NCI-H446 treated with DMSO at 0.1 percent for 48 hours (cell line): Measurements from ENCODE around the gene MGAT4B.

ENCODE experiments used
- DNase-seq: peaks from one replicate; lab custom pipeline; 2025; lab: John Stamatoyannopoulos, UW

The MGAT4B gene

DNA sequence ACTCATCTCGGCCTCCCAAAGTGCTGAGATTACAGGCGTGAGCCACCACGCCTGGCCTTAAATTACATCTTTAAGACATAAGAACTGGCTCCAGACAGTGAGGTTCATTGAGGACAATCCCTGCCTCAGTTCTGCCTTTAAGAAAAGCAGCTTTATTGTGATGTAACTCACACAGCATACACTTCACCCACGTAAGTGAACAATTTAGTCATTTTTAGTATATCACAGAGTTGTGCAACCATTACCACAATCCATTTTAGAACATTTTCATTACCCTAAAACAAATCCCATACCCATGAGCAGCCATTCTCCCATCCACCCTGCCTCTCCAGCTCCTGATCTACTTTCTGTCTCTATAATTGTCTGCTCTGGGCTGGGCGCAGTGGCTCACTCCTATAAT, 36.9 kb downstream of the MGAT4B start:
- DNase-seq: no peak

DNA sequence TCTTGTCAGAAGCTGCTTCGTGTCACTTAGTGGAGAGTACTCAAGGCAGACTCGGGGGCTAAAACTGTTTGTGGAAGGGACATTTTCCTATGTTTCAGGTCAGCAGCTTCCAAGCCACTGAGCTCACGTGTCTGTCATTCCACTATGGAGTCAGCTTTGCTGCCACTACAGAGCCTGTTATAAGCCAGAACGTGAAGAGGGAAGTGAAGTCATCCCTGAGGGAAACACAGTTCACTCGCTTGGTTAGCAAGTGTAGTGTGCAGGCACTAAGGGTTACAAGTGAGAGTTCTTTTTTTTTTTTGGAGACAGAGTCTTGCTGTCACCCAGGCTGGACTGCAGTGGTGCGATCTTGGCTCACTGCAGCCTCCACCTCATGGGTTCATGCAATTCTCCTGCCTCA, 37.4 kb downstream of the MGAT4B start:
- no peak for DNase-seq

GRCh38 chr5:179768326-179769085, 38.2 kb downstream of the MGAT4B start:
- DNase-seq: no peak

GRCh38 chr5:179767496-179768100, 39.1 kb downstream of the MGAT4B start:
- no peak for DNase-seq

DNA sequence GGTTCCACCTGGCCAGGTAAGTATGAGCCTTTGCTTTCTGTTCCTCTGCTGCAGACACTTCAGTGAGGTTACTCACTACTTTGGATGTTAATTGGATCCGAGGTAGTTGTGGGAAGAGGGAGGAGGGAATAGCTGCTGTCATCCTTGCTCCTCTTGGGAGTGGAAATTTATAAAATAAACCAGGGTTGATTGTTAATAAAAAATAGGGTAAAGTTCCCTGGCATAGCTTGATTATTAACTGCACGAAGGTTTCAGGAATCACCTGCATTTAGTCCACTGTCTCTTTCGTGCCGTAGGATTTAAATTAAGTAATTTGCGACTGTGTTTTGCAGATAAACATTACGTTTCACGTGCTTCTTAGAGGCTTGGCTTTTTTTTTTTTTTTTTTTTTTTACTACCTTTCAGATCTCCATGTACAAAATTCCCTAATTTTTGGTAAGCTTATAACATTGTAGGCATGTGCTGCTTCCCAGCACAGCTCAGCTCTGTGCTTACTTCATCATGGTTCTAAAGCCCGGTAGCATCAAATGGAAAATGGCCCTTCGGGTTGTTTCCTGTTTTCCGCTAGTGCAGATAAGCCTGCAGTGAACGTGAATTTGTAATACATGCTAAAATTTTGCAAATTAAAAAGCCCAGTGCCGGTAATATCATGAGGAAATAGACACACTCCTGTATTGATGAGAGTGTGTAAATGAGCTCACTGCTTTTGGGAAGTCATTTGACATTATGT, 39.8 kb downstream of the MGAT4B start:
- DNase-seq: no peak

DNA sequence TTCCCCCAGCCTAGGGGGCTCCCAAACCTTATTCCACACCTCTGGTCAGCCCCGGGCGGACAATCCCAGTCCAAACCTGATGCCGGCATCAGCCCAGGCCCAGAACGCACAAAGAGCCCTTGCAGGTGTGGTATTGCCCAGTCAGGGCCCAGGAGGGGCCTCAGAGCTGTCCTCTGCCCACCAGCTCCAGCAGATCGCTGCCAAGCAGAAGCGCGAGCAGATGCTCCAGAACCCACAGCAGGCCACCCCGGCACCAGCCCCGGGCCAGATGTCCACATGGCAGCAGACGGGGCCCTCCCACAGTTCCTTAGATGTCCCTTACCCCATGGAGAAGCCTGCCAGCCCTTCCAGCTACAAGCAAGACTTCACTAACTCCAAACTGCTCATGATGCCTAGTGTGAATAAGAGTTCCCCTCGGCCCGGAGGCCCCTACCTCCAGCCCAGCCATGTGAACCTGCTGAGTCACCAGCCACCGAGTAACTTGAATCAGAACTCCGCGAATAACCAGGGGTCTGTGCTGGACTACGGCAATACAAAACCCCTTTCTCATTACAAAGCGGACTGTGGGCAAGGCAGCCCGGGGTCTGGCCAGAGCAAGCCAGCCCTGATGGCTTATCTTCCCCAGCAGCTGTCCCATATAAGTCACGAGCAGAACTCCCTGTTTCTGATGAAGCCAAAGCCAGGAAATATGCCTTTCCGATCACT, 40.5 kb downstream of the MGAT4B start:
- DNase-seq: no peak

DNA sequence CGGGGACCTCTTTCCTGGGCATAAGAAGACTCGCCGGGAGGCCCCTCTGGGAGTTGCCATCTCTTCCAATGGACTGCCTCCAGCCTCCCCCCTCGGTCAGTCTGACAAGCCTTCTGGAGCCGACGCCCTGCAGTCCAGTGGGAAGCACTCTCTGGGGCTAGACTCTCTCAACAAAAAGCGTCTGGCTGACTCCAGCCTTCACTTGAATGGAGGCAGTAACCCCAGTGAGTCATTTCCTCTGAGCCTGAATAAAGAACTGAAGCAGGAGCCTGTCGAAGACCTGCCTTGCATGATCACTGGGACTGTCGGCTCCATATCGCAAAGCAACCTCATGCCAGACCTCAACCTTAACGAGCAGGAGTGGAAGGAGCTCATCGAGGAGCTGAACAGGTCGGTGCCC, 41.3 kb downstream of the MGAT4B start:
- DNase-seq: no peak

GRCh38 chr5:179764056-179764455, 42.6 kb downstream of the MGAT4B start:
- DNase-seq: no peak

DNA sequence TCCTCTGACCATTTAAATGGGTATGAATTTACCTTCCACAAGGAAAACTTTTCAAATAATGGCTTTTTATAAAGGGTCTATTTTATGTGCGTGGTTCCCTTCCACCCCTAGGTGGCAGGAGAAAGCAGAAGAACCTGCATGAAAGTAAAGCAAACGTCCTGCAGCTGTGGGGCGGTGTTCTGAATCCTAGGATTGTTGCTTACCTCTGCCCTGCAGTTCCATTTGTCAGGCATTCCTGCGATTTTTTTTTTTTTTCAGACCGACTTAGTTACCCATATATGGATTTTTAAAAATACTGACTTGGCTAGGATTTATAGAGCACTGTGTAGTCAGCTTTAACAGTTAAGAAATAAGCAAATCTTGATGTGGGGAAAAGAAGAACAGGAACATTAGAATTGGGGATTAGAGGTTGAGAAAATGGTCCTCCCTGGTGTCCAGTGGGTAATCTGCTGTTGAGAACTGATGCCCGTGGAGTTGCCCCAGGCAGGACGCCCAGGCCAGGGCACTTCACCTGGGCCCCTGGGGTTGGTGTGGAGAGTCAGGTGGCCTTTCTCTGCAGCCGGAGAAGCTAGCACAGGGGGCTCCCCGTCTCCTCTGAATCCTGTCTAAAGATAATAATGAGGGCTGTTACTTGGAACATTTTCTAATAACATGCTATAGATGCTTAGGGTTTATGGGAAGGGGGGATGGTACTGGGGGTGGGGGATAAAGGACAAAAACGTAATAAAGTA, 43.3 kb downstream of the MGAT4B start:
- DNase-seq: peak; percentile 30

DNA sequence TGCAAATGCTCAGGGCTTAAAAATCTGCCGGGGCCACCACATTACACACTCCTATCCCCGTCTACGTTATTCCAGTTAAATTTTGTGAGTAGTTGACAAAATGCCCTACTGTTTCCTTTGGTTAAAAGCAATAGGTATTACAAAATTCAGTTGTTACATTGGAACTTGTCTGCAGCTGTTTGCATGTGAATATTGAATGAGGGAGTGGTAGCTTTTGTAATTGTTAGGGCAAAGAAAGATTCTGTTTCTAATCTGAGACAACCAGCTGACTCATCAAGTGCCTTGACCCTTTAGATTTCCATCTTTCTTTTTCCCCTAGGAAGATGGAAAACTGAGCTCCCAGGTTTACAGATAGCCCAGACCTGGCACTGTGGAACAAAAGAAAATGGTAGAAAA, 43.9 kb downstream of the MGAT4B start:
- DNase-seq: no peak

- peak; percentile 1 for DNase-seq
These were observed 44.4 kb downstream of the MGAT4B start for GRCh38 chr5:179762079-179762780.

GRCh38 chr5:179759581-179760551, 46.8 kb downstream of the MGAT4B start:
- DNase-seq: no peak

DNA sequence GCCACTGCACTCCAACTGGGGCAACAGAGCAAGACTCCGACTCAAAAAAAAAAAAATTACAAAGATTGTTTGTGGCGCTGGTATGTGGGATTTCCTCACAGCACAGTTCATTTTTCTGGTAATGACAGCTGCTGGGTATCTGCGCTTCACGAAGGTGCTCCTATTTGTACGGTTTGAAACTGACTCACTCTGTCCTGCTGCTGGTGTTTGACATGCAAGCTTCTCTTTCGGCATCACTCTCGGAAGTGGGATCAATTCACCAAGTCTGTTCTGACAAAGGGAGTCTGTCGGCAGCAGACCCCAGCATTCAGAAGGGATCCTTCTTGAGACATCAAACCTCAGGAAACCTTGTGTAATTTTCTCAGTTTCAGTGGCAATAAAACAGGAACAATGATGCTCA, 47.7 kb downstream of the MGAT4B start:
- DNase-seq: no peak

- DNase-seq: no peak
These were observed 51.6 kb downstream of the MGAT4B start for GRCh38 chr5:179755022-179755421.

DNA sequence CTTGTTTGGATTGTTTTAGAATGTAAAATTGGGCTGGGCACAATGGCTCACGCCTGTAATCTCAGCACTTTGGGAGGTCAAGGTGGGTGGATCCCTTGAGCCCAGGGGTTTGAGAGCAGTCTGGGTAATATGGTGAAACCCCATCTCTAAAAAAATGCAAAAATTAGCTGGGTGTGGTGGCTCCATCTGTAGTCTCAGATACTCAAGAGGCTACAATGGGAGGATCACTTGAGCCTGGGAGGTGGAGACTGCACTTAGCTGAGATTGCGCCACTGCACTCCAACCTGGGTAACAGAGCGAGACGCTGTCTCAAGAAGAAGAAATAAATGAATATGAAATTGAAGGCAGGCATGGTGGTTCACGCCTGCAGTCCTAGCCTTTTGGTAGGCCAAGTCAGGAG, 52.7 kb downstream of the MGAT4B start:
- no peak for DNase-seq

- DNase-seq: no peak
These were observed 56.7 kb downstream of the MGAT4B start for GRCh38 chr5:179749857-179750508.

GRCh38 chr5:179747811-179748210, 58.9 kb downstream of the MGAT4B start:
- DNase-seq: no peak
